GM12878 (cell line): ENCODE measurements around the gene NPHS1. TPM values are rescaled to one million over a fixed set of nuclear protein-coding genes. Genes with fewer than 3 reads are reported as not detected.

Experiments used
- ATAC-seq: fragments of 200-7000 bp; cut with Tn5 transposase; 3 replicates; pipeline ENCODE4 v1.9.1; 2020; ENCODE audit warnings: mild to moderate bottlenecking, moderate library complexity
- BruUV-seq: library from RNA; stranded (reverse); fragments of 400-500 nt; replicated peaks from 2 replicates; lab custom pipeline; 2021; lab: Mats Ljungman, UMichigan
- CTCF ChIA-PET: fragments of 300-600 bp; sonication (Branson Sonifier 250); formaldehyde crosslinking; extraction: SDS; loops from one replicate; lab custom pipeline; 2021; ENCODE audit warnings: inconsistent platforms; lab: Yijun Ruan, JAX
- POLR2A ChIA-PET: fragments of 350-600 bp; formaldehyde crosslinking; extraction: SDS; loops from one replicate; lab custom pipeline; 2021; ENCODE audit warnings: inconsistent platforms; lab: Charles Lee
- RAD21 ChIA-PET: fragments of 300-600 bp; sonication (Branson Sonifier 250); formaldehyde crosslinking; loops from one replicate; lab custom pipeline; 2023; ENCODE audit warnings: antibody characterized with exemption; ENCODE audit not compliant: unreplicated experiment; lab: Charles Lee
- SMC1A ChIA-PET: fragments of 300-600 bp; sonication (Branson Sonifier 250); formaldehyde crosslinking; loops from one replicate; lab custom pipeline; 2023; ENCODE audit not compliant: unreplicated experiment, uncharacterized antibody; lab: Charles Lee
- DNase-seq: peaks from one replicate; pipeline ENCODE4 v3.0.0-alpha.2; 2011; ENCODE audit warnings: low read depth, low spot score
- FAIRE-seq: peaks from 3 replicates; lab custom pipeline; 2011; peaks lifted over from hg19 to GRCh38; lab: Jason Lieb, UNC
- H2AFZ ChIP-seq: 2 replicates; pipeline ENCODE4 v1.6.0; 2011; ENCODE audit warnings: low read depth, low read length, control low read depth; ENCODE audit not compliant: control insufficient read depth
- H3K27ac ChIP-seq: 2 replicates; pipeline ENCODE4 v1.5.1; 2011; ENCODE audit warnings: control low read depth; ENCODE audit not compliant: control insufficient read depth, insufficient read depth
- H3K27me3 ChIP-seq, 2 experiments: replicated peaks in 1 of 2; 2 replicates each; pipeline versions ENCODE4 v1.6.0 to v1.6.1; 2011; ENCODE audit warnings: low read length in 1 of 2; ENCODE audit not compliant: control insufficient read depth in 2 of 2, insufficient read depth in 2 of 2
- H3K36me3 ChIP-seq, 2 experiments: 2 replicates each; pipeline ENCODE4 v1.5.1; 2011; ENCODE audit warnings: low read length in 1 of 2; ENCODE audit not compliant: control insufficient read depth in 2 of 2, insufficient read depth in 2 of 2
- H3K4me1 ChIP-seq: 2 replicates; pipeline ENCODE4 v1.6.1; 2011; ENCODE audit warnings: mild to moderate bottlenecking, low read length, moderate library complexity, mixed read lengths; ENCODE audit not compliant: control insufficient read depth, insufficient read depth
- H3K4me2 ChIP-seq: 2 replicates; pipeline ENCODE4 v1.6.0; 2011; ENCODE audit warnings: control low read depth; ENCODE audit not compliant: control insufficient read depth, insufficient read depth
- H3K4me3 ChIP-seq: fragments of 200-600 bp; sonication (generic); 2 replicates; pipeline ENCODE4 v1.5.1; 2016
- H3K79me2 ChIP-seq: 2 replicates; pipeline ENCODE4 v1.6.0; 2011; ENCODE audit warnings: low read length; ENCODE audit not compliant: control insufficient read depth, insufficient read depth
- H3K9ac ChIP-seq: 2 replicates; pipeline ENCODE4 v1.8.0; 2011; ENCODE audit warnings: low read length, control low read depth, mixed read lengths; ENCODE audit not compliant: control insufficient read depth, insufficient read depth
- H3K9me3 ChIP-seq: replicated peaks from 3 replicates; pipeline ENCODE4 v1.5.1; 2011; ENCODE audit warnings: mild to moderate bottlenecking, low read length; ENCODE audit not compliant: control insufficient read depth, insufficient read depth
- H4K20me1 ChIP-seq: 2 replicates; pipeline ENCODE4 v1.6.0; 2011; ENCODE audit not compliant: control insufficient read depth, insufficient read depth
- E2F4 ChIP-seq: IDR thresholded peaks from 2 replicates; pipeline ENCODE4 v1.6.1; 2012; ENCODE audit warnings: low read depth, low read length, improper control_type of control experiment
- EP300 ChIP-seq, 2 experiments: fragments of 150-350 bp in 1 of 2; IDR thresholded peaks; 2 replicates each; pipeline ENCODE4 v1.6.1; 2011 to 2012; ENCODE audit warnings: low read depth in 2 of 2, low read length in 2 of 2, borderline replicate concordance in 1 of 2, improper control_type of control experiment in 1 of 2, inconsistent platforms in 1 of 2; ENCODE audit not compliant: control insufficient read depth in 1 of 2
- ZNF24 ChIP-seq: fragments of 450-650 bp; IDR thresholded peaks from 2 replicates; pipeline ENCODE4 v1.6.1; 2017; ENCODE audit warnings: antibody characterized with exemption, mild to moderate bottlenecking
- ZNF622 ChIP-seq: fragments of 450-650 bp; IDR thresholded peaks from 2 replicates; pipeline ENCODE4 v1.6.1; 2017; ENCODE audit warnings: mild to moderate bottlenecking, inconsistent platforms
- ZZZ3 ChIP-seq: IDR thresholded peaks from 2 replicates; pipeline ENCODE4 v1.6.1; 2011; ENCODE audit warnings: low read depth; ENCODE audit not compliant: control insufficient read depth, insufficient read length
- WGBS: methylation state at CpG from one replicate; pipeline ENCODE4 v1.1.6; 2016; ENCODE audit warnings: low lambda C conversion rate; ENCODE audit not compliant: insufficient replicate concordance, insufficient coverage; ENCODE audit errors: missing lambda C conversion rate; 5-methylcytosine and 5-hydroxymethylcytosine counted together
- in situ Hi-C: fragments of 300-500 bp; cut with MboI; formaldehyde crosslinking; loops from 9 replicates; pipeline ENCODE4 v1.14.3; 2018; ENCODE audit warnings: mixed read lengths
- intact Hi-C: fragments of 100-400 bp; cut with micrococcal nuclease; formaldehyde crosslinking; loops from one replicate; pipeline ENCODE4 v1.14.2; 2022; ENCODE audit not compliant: unreplicated experiment
- polyA plus RNA-seq, 11 experiments: library from polyadenylated mRNA; depleted of rRNA in 4 of 11; unstranded in 6 of 11; stranded (reverse) in 5 of 11; fragments of >200 nt; fragmentation: Nextera tagmentation in 4 of 11; fragmentation: Illumina TruSeq in 1 of 11; extraction: Ambion mirVana in 4 of 11; extraction: Trizol in 1 of 11; gene quantifications; 1 replicate in 1 of 11; 2 replicates in 10 of 11; pipeline versions ENCODE4 v1.2.1 to v1.2.3, GENCODE V29; 2011 to 2016; ENCODE audit warnings: inconsistent platforms in 2 of 11, missing spikeins in 2 of 11, low read depth in 1 of 11
- total RNA-seq, 4 experiments: library from RNA; depleted of rRNA in 3 of 4; stranded (reverse); fragments of >200 nt in 3 of 4; fragmentation: Illumina TruSeq in 1 of 4; extraction: Trizol in 1 of 4; gene quantifications; 2 replicates each; pipeline versions ENCODE4 v1.2.1 to v1.2.3, GENCODE V29; 2013 to 2021

The NPHS1 gene
- total and polyA plus RNA-seq, 10 of the 15 experiments (the other 5 are each of a cell fraction or from before 2014, with no cell fraction given): not detected

GRCh38 chr19:35789195-35789977, 62.9 kb downstream of the NPHS1 start:
- intact Hi-C loops: no loop called here
- no TSS peak for BruUV-seq
- Histone ChIP-seq H4K20me1 (no peaks in the 10 kb centered on the region), H3K4me1 (no peaks in the 10 kb centered on the region), H3K4me3 (no peak overlapping the region), H3K27me3 (no peaks in the 10 kb centered on the region; a peak in 1 of 4 replicates), H3K79me2 (no peaks in the 10 kb centered on the region), H3K27ac (no peak overlapping the region), H3K9me3 (no peaks in the 10 kb centered on the region), H3K36me3 (no peaks in the 10 kb centered on the region), H2AFZ (no peak overlapping the region)
- POLR2A ChIA-PET: no interaction called here
- no peak for FAIRE-seq
- no peak for TF ChIP-seq ZZZ3
- no peak for TF ChIP-seq E2F4
- no peak for TF ChIP-seq EP300 (IDR thresholded peaks at IDR 0.05; ENCODE audit: borderline replicate concordance in 1 of 2, control insufficient read depth in 1 of 2, low read depth in 2 of 2, low read length in 2 of 2)
- no peak for TF ChIP-seq ZNF622
- no peak for TF ChIP-seq ZNF24
- TF ChIP-seq, all 136 proteins: peak for 0
- Histone ChIP-seq H3K4me2 (no peak overlapping the region), H3K9ac (no peak overlapping the region)
- 44% methylated on average over 9 of the region's 11 CpGs for WGBS
- no peak for ATAC-seq
- SMC1A ChIA-PET: no interaction called here
- in situ Hi-C loops: no loop called here
- CTCF ChIA-PET: interaction anchor here (1.5 to 3.1 kb wide), 2 partner anchors 11 to 95 kb away, joined by 3 to 12 read pairs; no protein-coding TSS in a partner anchor
- RAD21 ChIA-PET: no interaction called here
- no peak for DNase-seq
